Measurements from ENCODE around the gene SLC52A3.

DNA sequence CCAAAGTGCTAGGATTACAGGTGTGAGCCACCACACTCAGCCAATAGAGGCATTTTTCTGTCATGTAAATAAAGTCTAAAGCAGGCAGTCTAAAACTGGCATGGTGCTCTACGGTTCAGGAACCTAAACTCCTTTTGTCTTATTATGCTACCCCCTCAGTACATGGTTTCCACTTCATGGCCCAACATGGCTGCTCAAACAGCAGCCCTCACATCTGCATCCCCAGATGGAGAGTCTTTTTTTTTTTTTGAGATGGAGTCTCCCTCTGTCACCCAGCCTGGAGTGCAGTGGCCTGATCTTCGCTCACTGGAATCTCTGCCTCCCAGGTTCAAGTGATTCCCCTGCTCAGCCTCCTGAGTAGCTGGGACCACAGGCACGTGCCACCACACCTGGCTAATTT, 38.3 kb downstream of the SLC52A3 start:
- no peak for TF ChIP-seq MAX (CRISPR knock-in tag; IDR thresholded peaks at IDR 0.05)
- TF ChIP-seq, protein P1, sequence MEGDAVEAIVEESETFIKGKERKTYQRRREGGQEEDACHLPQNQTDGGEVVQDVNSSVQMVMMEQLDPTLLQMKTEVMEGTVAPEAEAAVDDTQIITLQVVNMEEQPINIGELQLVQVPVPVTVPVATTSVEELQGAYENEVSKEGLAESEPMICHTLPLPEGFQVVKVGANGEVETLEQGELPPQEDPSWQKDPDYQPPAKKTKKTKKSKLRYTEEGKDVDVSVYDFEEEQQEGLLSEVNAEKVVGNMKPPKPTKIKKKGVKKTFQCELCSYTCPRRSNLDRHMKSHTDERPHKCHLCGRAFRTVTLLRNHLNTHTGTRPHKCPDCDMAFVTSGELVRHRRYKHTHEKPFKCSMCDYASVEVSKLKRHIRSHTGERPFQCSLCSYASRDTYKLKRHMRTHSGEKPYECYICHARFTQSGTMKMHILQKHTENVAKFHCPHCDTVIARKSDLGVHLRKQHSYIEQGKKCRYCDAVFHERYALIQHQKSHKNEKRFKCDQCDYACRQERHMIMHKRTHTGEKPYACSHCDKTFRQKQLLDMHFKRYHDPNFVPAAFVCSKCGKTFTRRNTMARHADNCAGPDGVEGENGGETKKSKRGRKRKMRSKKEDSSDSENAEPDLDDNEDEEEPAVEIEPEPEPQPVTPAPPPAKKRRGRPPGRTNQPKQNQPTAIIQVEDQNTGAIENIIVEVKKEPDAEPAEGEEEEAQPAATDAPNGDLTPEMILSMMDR (IDR thresholded peaks at IDR 0.05): no peak
- TF ChIP-seq, protein P2, sequence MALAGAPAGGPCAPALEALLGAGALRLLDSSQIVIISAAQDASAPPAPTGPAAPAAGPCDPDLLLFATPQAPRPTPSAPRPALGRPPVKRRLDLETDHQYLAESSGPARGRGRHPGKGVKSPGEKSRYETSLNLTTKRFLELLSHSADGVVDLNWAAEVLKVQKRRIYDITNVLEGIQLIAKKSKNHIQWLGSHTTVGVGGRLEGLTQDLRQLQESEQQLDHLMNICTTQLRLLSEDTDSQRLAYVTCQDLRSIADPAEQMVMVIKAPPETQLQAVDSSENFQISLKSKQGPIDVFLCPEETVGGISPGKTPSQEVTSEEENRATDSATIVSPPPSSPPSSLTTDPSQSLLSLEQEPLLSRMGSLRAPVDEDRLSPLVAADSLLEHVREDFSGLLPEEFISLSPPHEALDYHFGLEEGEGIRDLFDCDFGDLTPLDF (CRISPR knock-in tag; IDR thresholded peaks at IDR 0.05): no peak
- no peak for TF ChIP-seq ATF2 (CRISPR knock-in tag; IDR thresholded peaks at IDR 0.05; ENCODE audit: borderline replicate concordance, low read depth)
- TF ChIP-seq, protein P3, sequence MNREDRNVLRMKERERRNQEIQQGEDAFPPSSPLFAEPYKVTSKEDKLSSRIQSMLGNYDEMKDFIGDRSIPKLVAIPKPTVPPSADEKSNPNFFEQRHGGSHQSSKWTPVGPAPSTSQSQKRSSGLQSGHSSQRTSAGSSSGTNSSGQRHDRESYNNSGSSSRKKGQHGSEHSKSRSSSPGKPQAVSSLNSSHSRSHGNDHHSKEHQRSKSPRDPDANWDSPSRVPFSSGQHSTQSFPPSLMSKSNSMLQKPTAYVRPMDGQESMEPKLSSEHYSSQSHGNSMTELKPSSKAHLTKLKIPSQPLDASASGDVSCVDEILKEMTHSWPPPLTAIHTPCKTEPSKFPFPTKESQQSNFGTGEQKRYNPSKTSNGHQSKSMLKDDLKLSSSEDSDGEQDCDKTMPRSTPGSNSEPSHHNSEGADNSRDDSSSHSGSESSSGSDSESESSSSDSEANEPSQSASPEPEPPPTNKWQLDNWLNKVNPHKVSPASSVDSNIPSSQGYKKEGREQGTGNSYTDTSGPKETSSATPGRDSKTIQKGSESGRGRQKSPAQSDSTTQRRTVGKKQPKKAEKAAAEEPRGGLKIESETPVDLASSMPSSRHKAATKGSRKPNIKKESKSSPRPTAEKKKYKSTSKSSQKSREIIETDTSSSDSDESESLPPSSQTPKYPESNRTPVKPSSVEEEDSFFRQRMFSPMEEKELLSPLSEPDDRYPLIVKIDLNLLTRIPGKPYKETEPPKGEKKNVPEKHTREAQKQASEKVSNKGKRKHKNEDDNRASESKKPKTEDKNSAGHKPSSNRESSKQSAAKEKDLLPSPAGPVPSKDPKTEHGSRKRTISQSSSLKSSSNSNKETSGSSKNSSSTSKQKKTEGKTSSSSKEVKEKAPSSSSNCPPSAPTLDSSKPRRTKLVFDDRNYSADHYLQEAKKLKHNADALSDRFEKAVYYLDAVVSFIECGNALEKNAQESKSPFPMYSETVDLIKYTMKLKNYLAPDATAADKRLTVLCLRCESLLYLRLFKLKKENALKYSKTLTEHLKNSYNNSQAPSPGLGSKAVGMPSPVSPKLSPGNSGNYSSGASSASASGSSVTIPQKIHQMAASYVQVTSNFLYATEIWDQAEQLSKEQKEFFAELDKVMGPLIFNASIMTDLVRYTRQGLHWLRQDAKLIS (CRISPR knock-in tag; IDR thresholded peaks at IDR 0.05; ENCODE audit: borderline replicate concordance): no peak

Data from WTC11 (cell line).